ENCODE data around the gene CD8B.
"Not testable (repeated sequence)": the region's sequence is repeated elsewhere in the genome, so short reads cannot be mapped to it uniquely, and the experiment has no call there.

DNA sequence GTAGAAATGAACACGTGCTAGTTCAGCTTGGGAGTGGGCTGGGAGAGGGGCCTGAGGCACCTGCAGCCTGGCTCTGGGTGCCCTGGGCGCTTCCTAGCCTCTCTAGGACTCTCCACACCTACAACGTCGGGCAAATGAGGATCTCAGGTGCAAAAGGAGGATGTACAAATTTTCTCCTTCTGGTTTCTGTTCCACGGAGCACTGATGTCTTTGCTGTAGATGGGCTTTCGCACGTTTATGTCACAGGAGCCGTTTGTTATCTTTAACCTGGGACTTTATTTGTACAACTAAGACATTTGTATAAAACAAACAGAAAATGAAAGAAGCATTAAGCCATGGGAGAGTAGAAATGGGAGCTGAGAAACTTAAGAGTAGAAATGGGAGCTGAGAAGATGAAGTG is 20.4 kb downstream of the CD8B start:
- TF ChIP-seq, protein P1, sequence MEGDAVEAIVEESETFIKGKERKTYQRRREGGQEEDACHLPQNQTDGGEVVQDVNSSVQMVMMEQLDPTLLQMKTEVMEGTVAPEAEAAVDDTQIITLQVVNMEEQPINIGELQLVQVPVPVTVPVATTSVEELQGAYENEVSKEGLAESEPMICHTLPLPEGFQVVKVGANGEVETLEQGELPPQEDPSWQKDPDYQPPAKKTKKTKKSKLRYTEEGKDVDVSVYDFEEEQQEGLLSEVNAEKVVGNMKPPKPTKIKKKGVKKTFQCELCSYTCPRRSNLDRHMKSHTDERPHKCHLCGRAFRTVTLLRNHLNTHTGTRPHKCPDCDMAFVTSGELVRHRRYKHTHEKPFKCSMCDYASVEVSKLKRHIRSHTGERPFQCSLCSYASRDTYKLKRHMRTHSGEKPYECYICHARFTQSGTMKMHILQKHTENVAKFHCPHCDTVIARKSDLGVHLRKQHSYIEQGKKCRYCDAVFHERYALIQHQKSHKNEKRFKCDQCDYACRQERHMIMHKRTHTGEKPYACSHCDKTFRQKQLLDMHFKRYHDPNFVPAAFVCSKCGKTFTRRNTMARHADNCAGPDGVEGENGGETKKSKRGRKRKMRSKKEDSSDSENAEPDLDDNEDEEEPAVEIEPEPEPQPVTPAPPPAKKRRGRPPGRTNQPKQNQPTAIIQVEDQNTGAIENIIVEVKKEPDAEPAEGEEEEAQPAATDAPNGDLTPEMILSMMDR (IDR thresholded peaks at IDR 0.05), result not testable (repeated sequence)
- TF ChIP-seq POLR2A (IDR thresholded peaks at IDR 0.05), result not testable (repeated sequence)

Measured in right lobe of liver (tissue), 4 donors.